ENCODE measurements around the gene HOMER3.

GRCh38 chr19:18942692-18943091 is 1.7 kb upstream of the HOMER3 start:
- TF ChIP-seq CTCF (IDR thresholded peaks at IDR 0.05) (no peak), SIN3A (IDR thresholded peaks at IDR 0.05; ENCODE audit: borderline replicate concordance, insufficient read depth, low read depth, low read length) (no peak)
- TF ChIP-seq, protein P1, sequence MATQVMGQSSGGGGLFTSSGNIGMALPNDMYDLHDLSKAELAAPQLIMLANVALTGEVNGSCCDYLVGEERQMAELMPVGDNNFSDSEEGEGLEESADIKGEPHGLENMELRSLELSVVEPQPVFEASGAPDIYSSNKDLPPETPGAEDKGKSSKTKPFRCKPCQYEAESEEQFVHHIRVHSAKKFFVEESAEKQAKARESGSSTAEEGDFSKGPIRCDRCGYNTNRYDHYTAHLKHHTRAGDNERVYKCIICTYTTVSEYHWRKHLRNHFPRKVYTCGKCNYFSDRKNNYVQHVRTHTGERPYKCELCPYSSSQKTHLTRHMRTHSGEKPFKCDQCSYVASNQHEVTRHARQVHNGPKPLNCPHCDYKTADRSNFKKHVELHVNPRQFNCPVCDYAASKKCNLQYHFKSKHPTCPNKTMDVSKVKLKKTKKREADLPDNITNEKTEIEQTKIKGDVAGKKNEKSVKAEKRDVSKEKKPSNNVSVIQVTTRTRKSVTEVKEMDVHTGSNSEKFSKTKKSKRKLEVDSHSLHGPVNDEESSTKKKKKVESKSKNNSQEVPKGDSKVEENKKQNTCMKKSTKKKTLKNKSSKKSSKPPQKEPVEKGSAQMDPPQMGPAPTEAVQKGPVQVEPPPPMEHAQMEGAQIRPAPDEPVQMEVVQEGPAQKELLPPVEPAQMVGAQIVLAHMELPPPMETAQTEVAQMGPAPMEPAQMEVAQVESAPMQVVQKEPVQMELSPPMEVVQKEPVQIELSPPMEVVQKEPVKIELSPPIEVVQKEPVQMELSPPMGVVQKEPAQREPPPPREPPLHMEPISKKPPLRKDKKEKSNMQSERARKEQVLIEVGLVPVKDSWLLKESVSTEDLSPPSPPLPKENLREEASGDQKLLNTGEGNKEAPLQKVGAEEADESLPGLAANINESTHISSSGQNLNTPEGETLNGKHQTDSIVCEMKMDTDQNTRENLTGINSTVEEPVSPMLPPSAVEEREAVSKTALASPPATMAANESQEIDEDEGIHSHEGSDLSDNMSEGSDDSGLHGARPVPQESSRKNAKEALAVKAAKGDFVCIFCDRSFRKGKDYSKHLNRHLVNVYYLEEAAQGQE (IDR thresholded peaks at IDR 0.05; ENCODE audit: insufficient read depth in 1 of 2, low read depth in 2 of 2, low read length in 1 of 2) = no peak

Data from Panc1 (cell line).